ENCODE results near the gene PMEPA1.

The PMEPA1 gene

GRCh38 chr20:57711826-57712225, 2.0 kb upstream of the PMEPA1 start:
- DNase-seq (ENCODE audit: low read depth, low spot score) = no peak

DNA sequence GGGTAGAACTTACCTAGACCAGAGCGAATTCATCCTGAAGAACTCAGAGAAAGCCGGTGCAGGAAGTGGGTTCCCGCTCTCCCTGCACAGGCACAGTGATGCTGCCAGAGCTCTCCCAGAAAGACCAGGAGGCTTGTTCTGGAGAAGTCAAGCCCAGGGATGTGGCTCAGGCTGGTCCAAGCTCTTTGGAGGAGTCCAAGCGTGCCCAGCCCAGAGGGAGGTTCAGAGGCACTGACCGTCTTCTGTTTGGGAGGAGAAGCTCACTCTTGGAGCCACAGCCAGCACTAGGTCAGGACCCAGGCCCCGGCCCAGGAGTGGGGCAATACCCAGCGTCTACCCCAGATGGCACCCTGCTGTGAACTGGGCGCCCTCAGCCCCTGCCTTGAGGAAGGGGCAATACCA, 1.5 kb upstream of the PMEPA1 start:
- no peak for DNase-seq (ENCODE audit: low read depth, low spot score)

DNA sequence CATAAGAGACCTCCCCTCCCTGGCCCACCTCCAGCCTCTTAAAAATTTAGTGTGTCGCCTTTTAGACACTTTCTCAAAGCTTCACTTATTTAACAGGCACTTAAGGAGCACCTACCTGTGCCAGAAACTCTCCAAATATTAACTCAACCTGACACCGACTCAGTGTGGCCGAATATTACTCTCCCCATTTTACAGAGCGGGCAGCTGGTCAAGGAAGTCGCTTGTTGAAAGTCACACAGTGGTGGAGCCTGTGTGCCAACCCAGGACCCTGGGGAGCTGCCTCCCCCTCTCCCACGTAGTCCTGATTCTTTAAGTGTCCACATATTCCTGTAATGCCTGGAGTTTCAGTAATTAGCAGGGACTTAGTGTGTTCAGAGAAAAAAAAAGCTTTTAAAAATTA, 1.0 kb upstream of the PMEPA1 start:
- DNase-seq (ENCODE audit: low read depth, low spot score) = no peak

- no peak for DNase-seq (ENCODE audit: low read depth, low spot score)
Measured at GRCh38 chr20:57708694-57709673, 831 bp downstream of the PMEPA1 start.

GRCh38 chr20:57707849-57708693, 1.7 kb downstream of the PMEPA1 start:
- DNase-seq (ENCODE audit: low read depth, low spot score) = no peak

GRCh38 chr20:57707320-57707719, 2.5 kb downstream of the PMEPA1 start:
- DNase-seq (ENCODE audit: low read depth, low spot score) = no peak

- no peak for DNase-seq (ENCODE audit: low read depth, low spot score)
Measured at GRCh38 chr20:57705127-57705899, 4.5 kb downstream of the PMEPA1 start.

GRCh38 chr20:57704245-57704644, 5.6 kb downstream of the PMEPA1 start:
- DNase-seq (ENCODE audit: low read depth, low spot score) = no peak

GRCh38 chr20:57703013-57703412, 6.8 kb downstream of the PMEPA1 start:
- DNase-seq (ENCODE audit: low read depth, low spot score) = no peak

DNA sequence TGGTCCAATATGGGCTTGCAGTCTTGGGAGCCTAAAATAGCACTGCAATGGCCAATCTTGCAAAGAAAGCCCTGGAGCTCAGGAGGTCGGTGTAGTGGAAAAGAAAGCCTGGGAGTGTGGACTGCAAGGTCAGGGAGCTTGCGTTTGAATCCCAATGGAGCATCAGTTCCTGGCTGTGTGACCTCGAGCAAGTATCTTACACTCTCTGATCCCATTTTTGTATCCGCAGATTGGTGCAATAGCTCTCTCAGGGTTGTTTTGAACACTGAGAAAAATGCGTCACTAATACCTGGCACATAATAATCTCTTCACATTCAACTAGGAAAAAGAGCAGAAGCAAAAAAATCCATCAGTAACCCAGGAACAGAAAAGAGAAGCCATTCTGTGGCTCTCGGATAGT, 7.3 kb downstream of the PMEPA1 start:
- no peak for DNase-seq (ENCODE audit: low read depth, low spot score)

GRCh38 chr20:57702091-57702490, 7.7 kb downstream of the PMEPA1 start:
- no peak for DNase-seq (ENCODE audit: low read depth, low spot score)

DNA sequence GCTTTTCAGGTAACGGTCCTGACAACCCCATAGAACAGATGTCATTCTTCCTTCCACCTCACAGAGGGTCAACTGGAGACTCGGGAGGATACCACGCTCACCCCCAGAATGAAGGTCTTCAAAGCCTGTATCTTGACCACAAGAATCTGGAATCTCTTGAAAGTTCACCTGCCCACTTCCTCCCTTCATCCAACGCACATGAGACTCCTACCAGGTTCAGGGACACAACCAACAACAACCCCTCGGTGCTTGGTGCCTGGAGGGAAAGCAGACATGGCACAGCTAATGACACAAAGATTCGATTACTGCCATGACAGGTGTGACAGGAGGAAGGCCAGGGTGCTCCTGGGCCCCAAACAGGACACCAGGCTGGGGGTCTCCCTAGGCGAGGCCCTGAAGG, 8.2 kb downstream of the PMEPA1 start:
- DNase-seq (ENCODE audit: low read depth, low spot score) = no peak

DNA sequence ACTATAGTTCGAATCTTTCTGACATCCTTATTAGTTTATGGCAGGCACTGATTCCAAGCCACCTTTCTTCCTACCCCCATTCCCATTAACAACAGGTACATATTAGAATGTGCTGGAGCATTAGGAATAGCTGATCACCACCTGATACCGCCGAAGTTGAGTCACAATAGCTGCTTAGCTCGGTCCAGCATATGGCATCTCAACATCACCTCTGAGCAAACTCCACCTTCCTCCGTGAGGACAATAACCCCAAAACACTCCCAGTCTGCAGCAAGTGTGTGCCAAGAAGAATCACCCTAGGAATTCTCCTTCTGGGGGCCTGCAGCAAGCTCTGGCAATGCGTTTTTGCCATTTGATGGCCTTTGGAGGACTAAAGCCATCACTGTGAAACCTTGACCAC, 8.7 kb downstream of the PMEPA1 start:
- DNase-seq (ENCODE audit: low read depth, low spot score) = no peak

- DNase-seq (ENCODE audit: low read depth, low spot score) = no peak
Measured at GRCh38 chr20:57699395-57699794, 10.4 kb downstream of the PMEPA1 start.

GRCh38 chr20:57698867-57699275, 10.9 kb downstream of the PMEPA1 start:
- DNase-seq (ENCODE audit: low read depth, low spot score) = no peak

GRCh38 chr20:57698116-57698866, 11.5 kb downstream of the PMEPA1 start:
- DNase-seq (ENCODE audit: low read depth, low spot score) = peak; percentile 42

DNA sequence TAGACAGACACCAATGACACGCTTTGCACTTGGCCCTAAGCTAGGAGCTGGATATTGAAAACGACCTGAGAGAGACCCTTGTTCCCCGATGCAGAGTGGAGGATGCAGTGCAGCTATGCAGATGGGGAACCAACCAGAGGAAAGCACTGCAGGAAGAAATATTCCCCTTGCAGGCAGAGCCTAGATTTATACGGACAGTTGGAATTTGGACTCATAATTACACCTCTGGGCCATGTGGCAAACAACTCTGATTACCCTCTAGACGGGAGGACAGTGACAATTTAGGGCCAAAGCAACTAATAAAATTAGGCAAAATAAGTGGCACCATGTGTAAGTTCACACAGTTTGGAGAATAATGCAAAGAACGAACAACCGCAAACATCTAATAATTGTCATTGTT, 12.3 kb downstream of the PMEPA1 start:
- DNase-seq (ENCODE audit: low read depth, low spot score) = no peak

DNA sequence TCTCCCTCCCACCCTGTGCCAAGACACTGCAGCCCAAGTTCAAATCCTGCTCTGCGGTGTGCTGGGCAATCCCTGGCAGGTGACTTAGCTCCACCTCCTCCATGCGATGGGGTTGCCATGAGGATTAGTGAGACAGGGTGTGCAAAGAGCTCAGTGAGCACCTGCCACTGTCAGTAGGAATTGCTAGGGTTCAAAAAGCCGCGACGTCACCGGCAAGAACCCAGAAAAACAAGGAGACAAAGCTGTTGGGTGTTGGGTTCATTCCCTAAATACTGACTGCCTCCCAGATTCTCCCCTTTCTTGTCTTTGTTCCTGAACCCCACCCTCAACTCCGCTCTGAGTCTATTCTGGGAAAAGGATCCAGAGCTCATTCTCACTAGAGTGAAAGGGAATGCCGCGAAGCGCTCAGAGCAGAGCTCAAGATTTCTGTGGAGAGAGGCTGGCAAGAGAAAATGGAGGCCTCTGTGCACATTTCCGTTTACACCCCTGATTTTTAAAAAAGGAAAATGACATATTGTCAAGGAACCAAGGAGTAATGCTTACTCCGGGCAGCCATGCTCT, 13.3 kb downstream of the PMEPA1 start:
- no peak for DNase-seq (ENCODE audit: low read depth, low spot score)

- no peak for DNase-seq (ENCODE audit: low read depth, low spot score)
Measured at GRCh38 chr20:57695940-57696339, 13.9 kb downstream of the PMEPA1 start.

GRCh38 chr20:57695012-57695411, 14.8 kb downstream of the PMEPA1 start:
- no peak for DNase-seq (ENCODE audit: low read depth, low spot score)

DNA sequence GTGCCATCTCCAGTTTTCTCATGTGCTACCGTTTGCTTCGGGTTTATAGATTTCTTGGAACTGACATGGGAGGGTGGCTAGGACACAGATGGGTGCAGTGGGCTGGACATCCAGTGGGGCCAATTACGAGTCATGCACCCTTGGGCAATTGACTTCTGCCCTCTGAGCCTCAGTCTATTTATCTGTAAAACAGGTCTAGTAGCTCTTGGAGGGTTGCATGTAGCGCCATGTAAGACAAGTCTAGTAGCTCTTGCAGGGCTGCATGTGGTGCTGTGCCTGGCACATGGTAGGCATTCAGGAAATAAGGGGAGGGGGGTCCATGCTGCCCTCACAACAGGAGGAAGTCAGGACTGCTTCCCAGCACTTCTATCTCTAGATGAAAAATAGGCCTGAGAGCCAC, 15.3 kb downstream of the PMEPA1 start:
- no peak for DNase-seq (ENCODE audit: low read depth, low spot score)

All from brain pericyte (primary cell).